Measurements from ENCODE around the gene SUCLG2.

The SUCLG2 gene

DNA sequence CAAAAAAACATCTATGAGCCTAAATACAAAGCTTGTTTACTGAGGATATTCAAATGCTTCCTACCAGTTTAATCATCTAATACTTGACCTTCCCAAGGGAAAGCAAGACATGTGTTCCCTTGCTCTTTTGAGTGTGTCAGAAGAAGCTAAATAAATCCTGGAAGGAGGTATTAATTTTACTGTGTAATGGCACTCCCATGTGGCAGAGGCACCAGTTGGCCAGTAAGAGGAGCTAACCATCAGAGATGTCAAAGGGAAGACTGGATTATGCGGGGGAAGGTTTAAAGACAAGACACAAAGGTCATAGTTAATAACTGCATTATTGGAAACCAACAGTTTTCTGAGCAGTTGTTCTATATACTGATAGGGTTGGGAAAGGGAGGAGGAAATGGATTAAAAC is 125.1 kb downstream of the SUCLG2 start:
- ChIA-PET POLR2A (no interaction called here), CTCF (interaction anchor here (1.3 to 3.6 kb wide), 3 partner anchors 12 to 18 kb away, joined by 4 to 14 read pairs (median 4); no protein-coding TSS in a partner anchor)
- TF ChIP-seq, protein P1, sequence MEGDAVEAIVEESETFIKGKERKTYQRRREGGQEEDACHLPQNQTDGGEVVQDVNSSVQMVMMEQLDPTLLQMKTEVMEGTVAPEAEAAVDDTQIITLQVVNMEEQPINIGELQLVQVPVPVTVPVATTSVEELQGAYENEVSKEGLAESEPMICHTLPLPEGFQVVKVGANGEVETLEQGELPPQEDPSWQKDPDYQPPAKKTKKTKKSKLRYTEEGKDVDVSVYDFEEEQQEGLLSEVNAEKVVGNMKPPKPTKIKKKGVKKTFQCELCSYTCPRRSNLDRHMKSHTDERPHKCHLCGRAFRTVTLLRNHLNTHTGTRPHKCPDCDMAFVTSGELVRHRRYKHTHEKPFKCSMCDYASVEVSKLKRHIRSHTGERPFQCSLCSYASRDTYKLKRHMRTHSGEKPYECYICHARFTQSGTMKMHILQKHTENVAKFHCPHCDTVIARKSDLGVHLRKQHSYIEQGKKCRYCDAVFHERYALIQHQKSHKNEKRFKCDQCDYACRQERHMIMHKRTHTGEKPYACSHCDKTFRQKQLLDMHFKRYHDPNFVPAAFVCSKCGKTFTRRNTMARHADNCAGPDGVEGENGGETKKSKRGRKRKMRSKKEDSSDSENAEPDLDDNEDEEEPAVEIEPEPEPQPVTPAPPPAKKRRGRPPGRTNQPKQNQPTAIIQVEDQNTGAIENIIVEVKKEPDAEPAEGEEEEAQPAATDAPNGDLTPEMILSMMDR (IDR thresholded peaks at IDR 0.05; ENCODE audit: control extremely low read depth, extremely low read depth, low read depth, missing control alignments): no peak
- no peak for DNase-seq (ENCODE audit: extremely low spot score)

DNA sequence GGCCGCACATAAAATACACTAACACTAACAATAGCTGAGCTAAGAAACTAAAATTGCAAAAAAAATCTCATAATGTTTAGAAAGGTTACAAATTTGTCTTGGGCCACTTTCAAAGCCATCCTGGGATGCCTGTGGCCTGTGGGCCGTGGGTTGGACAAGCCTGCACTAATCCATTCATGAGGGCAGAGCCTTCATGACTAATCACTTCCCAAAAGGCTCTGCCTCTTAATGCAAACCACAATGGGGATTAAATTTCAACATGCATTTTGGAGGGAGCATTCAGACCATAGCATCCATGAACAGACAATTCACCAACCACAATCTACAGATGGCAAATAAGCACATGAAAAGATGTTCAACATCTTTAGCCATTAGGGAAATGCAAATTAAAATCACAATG is 128.2 kb downstream of the SUCLG2 start:
- DNase-seq (ENCODE audit: extremely low spot score): no peak
- TF ChIP-seq, protein P1 (IDR thresholded peaks at IDR 0.05; ENCODE audit: control extremely low read depth, extremely low read depth, low read depth, missing control alignments): no peak
- CTCF ChIA-PET: no interaction called here

DNA sequence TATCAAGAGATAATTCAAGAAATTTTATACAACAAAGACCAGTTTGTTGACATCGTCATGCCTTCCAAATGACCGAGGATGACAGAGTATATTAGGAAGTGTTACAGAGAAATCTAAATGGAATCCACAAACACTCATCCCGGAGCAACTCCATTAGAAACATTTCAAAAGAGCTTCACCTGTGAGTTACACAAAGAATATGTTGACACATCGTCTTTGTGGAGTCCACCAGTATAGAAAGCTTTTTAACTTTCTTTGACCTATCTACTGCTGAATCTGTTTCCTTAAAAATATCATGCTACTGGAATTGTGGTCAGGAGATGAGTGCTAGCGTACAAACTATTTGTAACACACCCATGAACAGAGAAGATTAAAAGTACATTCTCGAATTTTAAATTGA is 130.4 kb downstream of the SUCLG2 start:
- TF ChIP-seq, protein P1 (IDR thresholded peaks at IDR 0.05; ENCODE audit: control extremely low read depth, extremely low read depth, low read depth, missing control alignments): no peak
- no peak for DNase-seq (ENCODE audit: extremely low spot score)
- ChIA-PET CTCF (interaction anchor here (0.8 kb wide), 1 partner anchor 15 kb away, joined by 3 read pairs; no protein-coding TSS in a partner anchor), POLR2A (no interaction called here)

More for the DNA sequence above, 128.2 kb downstream of the SUCLG2 start:
- POLR2A ChIA-PET: no interaction called here

DNA sequence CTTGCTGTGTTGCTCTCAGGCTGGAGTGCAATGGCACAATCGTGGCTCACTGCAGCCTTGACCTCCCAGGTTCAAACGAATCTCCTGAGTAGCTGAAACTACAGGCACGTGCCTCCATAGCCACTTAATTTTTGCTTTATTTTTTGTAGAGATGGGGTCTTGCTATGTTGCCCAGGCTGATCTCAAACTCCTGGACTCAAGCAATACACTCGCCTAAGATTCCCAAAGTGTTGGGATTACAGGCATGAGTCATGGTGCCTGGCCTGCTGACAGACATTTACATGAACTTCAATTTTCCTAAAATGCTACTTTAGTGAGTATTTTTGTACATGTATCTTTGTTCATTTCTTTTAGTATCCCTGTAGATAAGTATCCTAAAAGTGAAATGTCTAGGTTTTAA is 132.3 kb downstream of the SUCLG2 start:
- TF ChIP-seq, protein P1 (IDR thresholded peaks at IDR 0.05; ENCODE audit: control extremely low read depth, extremely low read depth, low read depth, missing control alignments): no peak
- ChIA-PET CTCF (no interaction called here), POLR2A (no interaction called here)
- no peak for DNase-seq (ENCODE audit: extremely low spot score)

DNA sequence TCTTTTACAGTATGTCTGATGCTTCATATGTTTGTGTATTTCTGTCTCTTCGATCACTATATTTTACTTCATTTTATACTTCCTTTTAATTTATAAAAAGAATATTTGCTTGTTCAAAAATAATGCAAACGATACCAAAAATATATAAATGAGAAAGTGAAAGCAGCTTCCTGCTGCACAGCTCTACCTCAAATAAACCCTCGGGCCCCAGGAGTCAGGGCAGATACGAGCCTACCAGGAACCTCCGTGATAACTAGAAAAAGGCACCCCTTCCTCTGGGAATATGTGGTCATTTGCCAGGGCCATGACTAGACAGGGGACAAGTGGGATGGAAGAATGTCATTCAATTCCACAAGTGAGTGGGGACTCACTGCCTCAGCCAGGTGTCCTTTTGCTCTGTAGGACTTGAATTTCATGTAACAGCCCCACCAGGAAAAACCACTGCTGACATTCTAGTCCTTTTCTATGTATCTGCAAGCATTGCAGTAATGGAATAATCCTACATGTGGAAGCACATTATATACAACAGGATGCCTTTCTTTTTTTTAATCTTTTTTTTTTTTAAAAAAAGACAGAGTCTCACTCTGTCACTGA is 133.3 kb downstream of the SUCLG2 start:
- peak; percentile 24 for DNase-seq (ENCODE audit: extremely low spot score)
- CTCF ChIA-PET: interaction anchor here (1.3 kb wide), 1 partner anchor 15 kb away, joined by 3 read pairs; no protein-coding TSS in a partner anchor
- POLR2A ChIA-PET: no interaction called here
- TF ChIP-seq, protein P1 (IDR thresholded peaks at IDR 0.05; ENCODE audit: control extremely low read depth, extremely low read depth, low read depth, missing control alignments): no peak

DNA sequence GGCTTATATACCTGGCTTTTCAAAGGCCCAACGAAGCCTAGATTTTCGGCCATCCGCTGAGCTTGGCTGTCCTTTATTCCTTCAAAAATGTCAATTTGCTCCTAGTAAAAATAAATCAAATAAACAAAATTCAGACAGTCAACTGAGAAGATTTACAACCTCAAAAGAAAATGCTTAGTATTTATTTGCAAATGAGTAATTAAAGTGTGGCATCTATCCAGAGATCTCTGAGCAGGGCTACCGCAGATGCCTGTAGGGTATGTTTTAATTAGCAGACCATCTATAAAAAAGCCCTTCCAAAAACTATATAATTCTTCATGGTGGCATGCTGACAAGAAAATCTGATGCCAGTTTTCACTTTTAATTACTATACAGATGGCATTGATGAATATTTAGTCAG is 136.2 kb downstream of the SUCLG2 start:
- ChIA-PET CTCF (interaction anchor here (1.1 to 2.8 kb wide), 3 partner anchors 9 to 12 kb away, joined by 4 to 14 read pairs (median 8); no protein-coding TSS in a partner anchor), POLR2A (no interaction called here)
- TF ChIP-seq, protein P1 (IDR thresholded peaks at IDR 0.05; ENCODE audit: control extremely low read depth, extremely low read depth, low read depth, missing control alignments): no peak

More for the DNA sequence above, 136.2 kb downstream of the SUCLG2 start:
- DNase-seq (ENCODE audit: extremely low spot score): no peak
